Caco-2 (cell line): ENCODE measurements around the gene MTOR. TPM values are rescaled to one million over a fixed set of nuclear protein-coding genes. Genes with fewer than 3 reads are reported as not detected.

Experiments
- BruUV-seq: library from RNA; stranded (reverse); fragments of 400-500 nt; replicated peaks from 2 replicates; lab custom pipeline; 2021; lab: Mats Ljungman, UMichigan
- CTCF ChIA-PET: fragments of 300-600 bp; sonication (Branson Sonifier 250); formaldehyde crosslinking; loops from one replicate; lab custom pipeline; 2022; ENCODE audit warnings: antibody characterized with exemption; lab: Charles Lee
- POLR2A ChIA-PET: fragments of 300-600 bp; sonication (Branson Sonifier 250); formaldehyde crosslinking; loops from one replicate; lab custom pipeline; 2022; ENCODE audit warnings: antibody characterized with exemption; lab: Charles Lee
- DNase-seq, 2 experiments: peaks; one replicate each; pipeline versions ENCODE4 v3.0.0 to v3.0.0-alpha.2; 2020 to 2022
- H3K27me3 ChIP-seq: replicated peaks from 2 replicates; pipeline ENCODE4 v1.6.0; 2011; ENCODE audit warnings: low read length; ENCODE audit not compliant: control insufficient read depth, insufficient read depth
- H3K36me3 ChIP-seq: 2 replicates; pipeline ENCODE4 v1.5.1; 2011; ENCODE audit warnings: low read length; ENCODE audit not compliant: control insufficient read depth, insufficient read depth
- H3K4me1 ChIP-seq: fragments of 250-450 bp; sonication (Bioruptor Pico); 2 replicates; pipeline ENCODE4 v1.5.1; 2020; ENCODE audit warnings: mild to moderate bottlenecking
- H3K4me3 ChIP-seq: 2 replicates; pipeline ENCODE4 v1.5.1; 2011; ENCODE audit warnings: low read depth, mild to moderate bottlenecking, control low read depth, low read length
- H3K9me3 ChIP-seq: fragments of 250-450 bp; sonication (Bioruptor Pico); 2 replicates; pipeline ENCODE4 v1.5.1; 2020; ENCODE audit warnings: mild to moderate bottlenecking, moderate library complexity
- H3K27ac Mint-ChIP-seq: one replicate; pipeline ENCODE4 v1.8.0; 2022; ENCODE audit warnings: mixed read lengths; ENCODE audit not compliant: unreplicated experiment
- H3K27me3 Mint-ChIP-seq: one replicate; pipeline ENCODE4 v1.8.0; 2022; ENCODE audit warnings: mixed read lengths; ENCODE audit not compliant: insufficient read depth, unreplicated experiment
- H3K36me3 Mint-ChIP-seq: one replicate; pipeline ENCODE4 v1.8.0; 2022; ENCODE audit warnings: mild to moderate bottlenecking, mixed read lengths; ENCODE audit not compliant: insufficient read depth, unreplicated experiment
- H3K4me1 Mint-ChIP-seq: one replicate; pipeline ENCODE4 v1.8.0; 2022; ENCODE audit warnings: low read depth, mixed read lengths; ENCODE audit not compliant: unreplicated experiment
- H3K4me3 Mint-ChIP-seq: one replicate; pipeline ENCODE4 v1.8.0; 2022; ENCODE audit warnings: mild to moderate bottlenecking, moderate library complexity, mixed read lengths; ENCODE audit not compliant: unreplicated experiment
- H3K9me3 Mint-ChIP-seq: one replicate; pipeline ENCODE4 v1.8.0; 2022; ENCODE audit warnings: mixed read lengths; ENCODE audit not compliant: unreplicated experiment
- CTCF ChIP-seq, 2 experiments: fragments of 200-600 bp in 1 of 2; IDR thresholded peaks; 1 replicate in 1 of 2; 2 replicates in 1 of 2; pipeline versions ENCODE4 v1.5.1 to v1.8.0; 2011 to 2022; ENCODE audit warnings: antibody characterized with exemption in 1 of 2, control low read depth in 1 of 2, inconsistent platforms in 1 of 2, low read depth in 1 of 2, low read length in 1 of 2, mild to moderate bottlenecking in 1 of 2, moderate library complexity in 1 of 2; ENCODE audit not compliant: insufficient read depth in 1 of 2, severe bottlenecking in 1 of 2, unreplicated experiment in 1 of 2
- intact Hi-C: fragments of 100-400 bp; cut with micrococcal nuclease; formaldehyde crosslinking; loops from one replicate; pipeline ENCODE4 v1.10.0; 2022; ENCODE audit not compliant: unreplicated experiment
- total RNA-seq: library from RNA; stranded (reverse); gene quantifications from 2 replicates; pipeline ENCODE4 v1.2.3, GENCODE V29; 2022

Gene MTOR
- total RNA-seq, 1 experiment from 2014 or later, result 45.7 TPM

DNA sequence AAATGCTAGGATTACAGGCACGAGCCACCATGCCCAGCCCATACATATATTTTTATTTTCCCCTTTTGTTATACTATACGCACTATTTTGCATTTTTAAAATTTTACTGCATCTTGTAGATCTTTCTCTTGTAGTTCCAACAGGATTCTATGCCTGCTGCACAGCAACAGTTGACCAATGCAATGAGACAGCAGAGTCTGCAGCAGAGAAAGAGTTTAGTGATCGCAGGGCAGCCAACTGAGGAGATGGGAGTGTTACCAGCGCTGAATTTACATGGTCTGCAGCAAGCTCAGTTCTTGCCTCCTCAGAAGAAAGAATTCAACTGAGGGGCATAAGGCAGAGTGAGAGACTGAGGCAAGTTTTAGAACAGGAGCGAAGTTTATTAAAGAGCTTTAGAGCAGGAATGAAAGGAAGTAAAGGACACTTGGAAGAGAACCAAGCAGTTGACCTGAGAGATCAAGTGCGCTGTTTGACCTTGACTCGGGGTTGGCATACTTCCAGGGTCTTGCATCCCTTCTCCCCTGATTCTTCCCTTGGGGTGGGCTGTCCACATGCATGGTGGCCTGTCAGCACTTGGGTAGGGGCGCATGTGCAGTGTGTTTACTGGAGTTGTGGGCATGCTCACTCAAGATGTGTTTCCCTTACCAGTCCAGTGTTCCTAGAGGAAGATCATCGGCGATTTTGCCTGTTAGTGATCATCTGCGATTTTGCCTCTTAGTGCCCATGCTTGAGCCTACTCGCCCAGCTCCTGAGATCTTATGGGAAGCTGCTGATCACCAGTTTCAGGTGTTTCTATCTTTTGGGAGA is 4.1 kb upstream of the MTOR start:
- no peaks in the 10 kb centered on the region for H3K4me1 ChIP-seq
- ChIA-PET POLR2A (no interaction called here), CTCF (interaction anchor here (1.2 kb wide), 1 partner anchor 25 kb away, joined by 3 read pairs; no protein-coding TSS in a partner anchor)
- Mint-ChIP-seq H3K4me1 (no peaks in the 10 kb centered on the region), H3K36me3 (peaks cover 6% of the 10 kb centered on the region), H3K27ac (no peak overlapping the region), H3K27me3 (no peaks in the 10 kb centered on the region), H3K9me3 (peaks cover 11% of the 10 kb centered on the region), H3K4me3 (no peak overlapping the region)
- no peak overlapping the region for H3K4me3 ChIP-seq
- H3K27me3 ChIP-seq, result no peaks in the 10 kb centered on the region
- no peaks in the 10 kb centered on the region; the same call in 1 of the 2 replicates for H3K9me3 ChIP-seq
- no peak for DNase-seq
- no peaks in the 10 kb centered on the region for H3K36me3 ChIP-seq
- TF ChIP-seq CTCF (IDR thresholded peaks at IDR 0.05; ENCODE audit: insufficient read depth in 1 of 2, low read depth in 1 of 2, low read length in 1 of 2, severe bottlenecking in 1 of 2, unreplicated experiment in 1 of 2), result no peak
- no TSS peak for BruUV-seq
- intact Hi-C loops, result no loop called here

DNA sequence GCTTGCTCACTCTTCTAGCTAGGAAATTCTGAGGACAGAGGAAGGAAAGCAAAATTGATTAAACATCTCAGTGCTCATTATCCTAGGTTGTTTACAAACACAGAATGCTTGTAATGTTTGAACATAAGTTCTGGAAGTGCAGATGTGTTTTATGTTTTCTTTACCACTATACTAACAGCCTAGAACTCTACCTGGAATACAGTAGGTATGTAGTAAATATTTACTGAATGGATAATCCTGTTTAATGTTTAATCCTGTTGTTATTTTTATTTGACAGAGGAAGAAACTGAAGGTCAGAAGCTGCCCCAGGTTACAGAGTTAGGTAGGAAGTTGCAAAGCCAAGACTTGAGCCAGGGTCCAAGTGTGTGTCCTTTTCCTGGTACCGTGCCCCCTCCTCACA is 6.1 kb downstream of the MTOR start:
- no peaks in the 10 kb centered on the region for H3K4me1 ChIP-seq
- intact Hi-C loops, result no loop called here
- Mint-ChIP-seq H3K9me3 (no peaks in the 10 kb centered on the region), H3K36me3 (peaks cover 57% of the 10 kb centered on the region), H3K4me1 (no peaks in the 10 kb centered on the region), H3K27ac (no peak overlapping the region), H3K27me3 (no peaks in the 10 kb centered on the region), H3K4me3 (no peak overlapping the region)
- H3K4me3 ChIP-seq, result no peak overlapping the region
- BruUV-seq, result no TSS peak
- H3K36me3 ChIP-seq, result no peaks in the 10 kb centered on the region
- ChIA-PET POLR2A (no interaction called here), CTCF (no interaction called here)
- H3K27me3 ChIP-seq, result no peaks in the 10 kb centered on the region
- no peak for TF ChIP-seq CTCF (IDR thresholded peaks at IDR 0.05; ENCODE audit: insufficient read depth in 1 of 2, low read depth in 1 of 2, low read length in 1 of 2, severe bottlenecking in 1 of 2, unreplicated experiment in 1 of 2)
- DNase-seq, result no peak
- H3K9me3 ChIP-seq, result no peaks in the 10 kb centered on the region

DNA sequence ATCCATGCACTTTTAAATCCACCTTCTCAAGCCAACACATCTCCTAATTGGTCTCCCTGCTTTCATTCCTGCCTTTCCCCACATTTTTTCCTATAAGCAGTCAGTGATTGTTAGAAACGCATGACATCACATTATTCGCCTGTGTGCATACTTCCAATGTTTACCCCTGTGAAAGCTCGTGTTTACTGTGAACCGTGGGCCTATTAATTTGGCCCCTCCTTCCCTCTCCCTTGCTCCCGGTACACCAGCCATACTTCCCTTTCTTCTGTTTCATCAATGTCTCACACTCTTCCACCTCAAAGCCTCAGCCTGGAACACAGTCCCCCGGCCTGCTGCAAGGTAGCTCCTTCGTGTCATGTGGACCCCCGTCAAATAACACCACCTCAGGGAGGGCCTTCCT is 9.1 kb downstream of the MTOR start:
- no peaks in the 10 kb centered on the region for H3K27me3 Mint-ChIP-seq
- no peak for DNase-seq
- H3K27ac Mint-ChIP-seq, result no peak overlapping the region
- H3K4me1 ChIP-seq, result no peaks in the 10 kb centered on the region
- CTCF ChIA-PET, result no interaction called here
- no peak overlapping the region for H3K4me3 Mint-ChIP-seq
- no peak for TF ChIP-seq CTCF (IDR thresholded peaks at IDR 0.05; ENCODE audit: insufficient read depth in 1 of 2, low read depth in 1 of 2, low read length in 1 of 2, severe bottlenecking in 1 of 2, unreplicated experiment in 1 of 2)
- POLR2A ChIA-PET, result no interaction called here
- H3K4me1 Mint-ChIP-seq, result no peaks in the 10 kb centered on the region
- no peaks in the 10 kb centered on the region for H3K9me3 ChIP-seq
- no TSS peak for BruUV-seq
- no peaks in the 10 kb centered on the region for H3K36me3 ChIP-seq
- no peak overlapping the region for H3K4me3 ChIP-seq
- no peaks in the 10 kb centered on the region for H3K27me3 ChIP-seq
- peaks cover 59% of the 10 kb centered on the region for H3K36me3 Mint-ChIP-seq
- intact Hi-C loops, result no loop called here
- no peaks in the 10 kb centered on the region for H3K9me3 Mint-ChIP-seq
